AML-193 (cell line): ENCODE measurements around the gene IDH2.
A peak's percentile ranks its signal among the peaks of the same experiment; 100 is the strongest.
"Not testable (repeated sequence)": the region's sequence is repeated elsewhere in the genome, so short reads cannot be mapped to it uniquely, and the experiment has no call there.

Experiments used
- DNase-seq, 2 experiments: peaks; one replicate each; lab custom pipeline; 2025; lab: John Stamatoyannopoulos, UW

The IDH2 gene

DNA sequence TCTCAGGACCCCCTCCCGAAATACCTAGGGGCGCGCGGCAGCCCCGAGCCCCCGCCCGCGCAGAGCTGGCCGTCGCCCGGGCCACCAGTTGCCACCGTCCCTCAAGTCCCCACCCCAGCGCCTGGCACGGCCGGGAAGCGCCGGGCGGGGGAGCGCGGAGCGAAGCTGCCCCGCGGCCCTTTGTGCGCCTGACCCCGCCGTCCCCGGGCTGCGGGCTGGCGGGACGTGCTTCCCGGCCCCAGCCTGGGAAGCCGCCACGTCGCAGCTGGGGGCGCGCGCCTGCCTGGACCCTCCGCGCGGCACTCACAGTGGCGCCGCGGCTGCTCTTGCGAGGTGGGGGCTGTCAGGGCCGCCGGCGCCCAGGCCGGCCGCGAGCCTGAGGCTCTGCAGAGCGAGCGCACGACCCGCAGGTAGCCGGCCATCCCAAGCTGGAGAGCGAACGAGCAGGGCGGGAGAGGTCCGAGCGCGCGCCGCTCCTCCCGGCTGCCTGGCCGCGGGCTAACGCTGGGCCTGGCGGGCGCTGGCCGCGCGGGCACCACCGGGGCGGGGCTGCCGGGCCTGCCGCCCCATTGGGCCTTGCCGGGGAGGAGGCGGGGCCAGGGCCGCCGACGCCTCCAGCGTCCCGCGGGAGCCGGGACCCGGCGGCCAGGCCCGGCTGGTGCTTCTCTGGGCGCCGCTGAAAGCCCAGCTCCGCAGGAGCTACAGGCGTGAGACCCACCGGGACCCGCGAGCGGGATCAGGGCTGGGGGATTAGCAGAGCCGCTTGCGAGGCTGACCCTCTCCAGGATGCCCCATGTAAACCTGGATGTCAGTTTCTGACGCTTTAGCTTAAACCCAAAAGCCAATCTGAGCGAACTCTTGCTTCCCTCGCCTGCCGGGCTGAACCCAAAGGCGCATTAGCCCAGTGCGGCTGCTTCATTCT is at the start of gene IDH2:
IDH2 (minus strand) TSS at position 500 of the 922 bp plus-strand sequence; CDS start at position 422, 78 bp downstream.
- DNase-seq, result peak; percentile 48 to 64

DNA sequence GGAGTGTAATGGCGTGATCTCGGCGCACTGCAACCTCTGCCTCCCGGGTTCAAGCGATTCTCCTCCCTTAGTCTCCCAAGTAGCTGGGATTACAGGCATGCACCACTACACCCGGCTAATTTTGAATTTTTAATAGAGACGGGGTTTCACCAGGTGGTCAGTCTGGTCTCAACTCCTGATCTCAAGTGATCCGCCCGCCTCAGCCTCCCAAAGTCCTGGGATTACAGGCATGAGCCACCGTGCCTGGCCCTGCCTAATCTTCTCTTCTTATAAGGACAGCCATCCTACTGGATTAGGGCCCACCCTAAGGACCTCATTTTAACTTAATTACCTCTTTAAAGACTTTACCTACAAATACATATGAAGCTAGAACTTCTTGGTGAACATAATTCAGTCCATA is 48.3 kb upstream of the IDH2 start:
- DNase-seq, result not testable (repeated sequence)

DNA sequence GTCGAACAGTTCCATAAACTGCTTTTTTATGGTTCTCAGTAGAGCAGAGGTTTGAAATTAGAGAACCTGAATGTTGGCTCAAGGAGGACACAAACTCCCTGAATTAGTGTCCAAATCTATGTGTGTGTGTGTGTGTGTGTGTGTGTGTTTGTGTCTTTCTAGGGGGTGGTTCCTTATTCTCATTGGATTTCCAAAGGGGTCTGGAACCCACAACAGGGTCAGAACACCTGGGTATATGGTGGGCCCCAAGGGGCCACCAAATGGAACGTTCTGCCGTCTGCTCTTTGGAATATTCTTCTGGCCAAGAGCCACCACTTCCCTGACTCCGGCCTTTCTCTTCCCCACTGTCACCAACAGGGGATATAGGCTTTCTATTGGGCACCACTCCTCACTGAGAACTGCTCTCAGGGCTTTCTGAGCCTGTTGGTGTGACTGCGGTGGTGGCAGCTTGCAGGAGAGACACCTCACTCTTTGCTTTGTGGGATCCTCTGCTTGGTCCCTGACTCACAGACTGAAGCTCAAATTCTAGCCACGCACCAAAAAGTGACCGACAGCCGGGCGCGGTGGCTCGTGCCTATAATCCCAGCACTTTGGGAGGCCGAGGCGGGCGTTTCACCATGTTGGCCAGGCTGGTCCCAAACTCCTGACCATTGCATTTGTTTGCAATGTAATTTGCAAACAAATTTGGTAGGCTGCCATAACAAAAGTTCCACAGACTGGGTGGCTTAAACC is 47.5 kb upstream of the IDH2 start:
- no peak for DNase-seq

DNA sequence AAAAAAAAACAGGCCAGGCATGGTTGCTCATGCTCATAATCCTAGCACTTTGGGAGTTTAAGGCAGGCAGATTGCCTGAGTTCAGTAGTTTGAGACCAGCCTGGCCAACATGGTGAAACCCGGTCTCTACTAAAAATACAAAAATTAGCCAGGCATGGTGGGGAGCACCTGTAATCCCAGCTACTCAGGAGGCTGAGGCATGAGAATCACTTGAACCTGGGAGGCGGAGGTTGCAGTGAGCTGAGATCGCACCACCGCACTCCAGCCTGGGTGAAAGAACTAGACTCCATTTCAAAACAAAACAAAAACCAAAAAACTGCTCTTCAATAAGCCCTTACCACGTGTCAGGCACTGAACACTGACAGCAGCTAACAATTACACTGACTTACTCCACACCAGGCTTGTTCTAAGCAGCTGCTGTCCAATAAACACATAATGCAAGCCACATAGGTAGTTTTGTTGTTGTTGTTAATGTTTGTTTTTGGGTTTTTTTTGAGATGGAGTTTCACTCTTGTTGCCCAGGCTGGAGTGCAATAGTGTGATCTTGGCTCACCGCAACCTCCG is 44.0 kb upstream of the IDH2 start:
- not testable (repeated sequence) for DNase-seq

DNA sequence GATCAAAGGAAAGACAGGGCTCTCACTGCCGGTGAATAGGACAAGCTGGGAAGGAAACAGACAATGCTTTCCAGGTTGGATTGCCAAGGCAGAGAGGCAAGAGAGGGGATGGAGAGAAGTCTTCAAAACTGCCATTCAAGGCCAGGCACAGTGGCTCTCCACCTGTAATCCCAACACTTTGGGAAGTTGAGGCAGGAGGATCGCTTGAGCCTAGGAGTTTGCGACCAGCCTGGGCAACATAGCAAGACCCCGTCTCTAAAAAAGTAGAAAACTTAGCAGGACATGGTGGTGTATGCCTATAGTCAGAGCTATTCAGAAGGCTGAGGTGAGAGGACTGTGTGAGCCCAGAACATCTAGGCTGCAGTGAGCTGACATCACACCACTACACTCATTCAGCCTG is 43.5 kb upstream of the IDH2 start:
- DNase-seq, result no peak

DNA sequence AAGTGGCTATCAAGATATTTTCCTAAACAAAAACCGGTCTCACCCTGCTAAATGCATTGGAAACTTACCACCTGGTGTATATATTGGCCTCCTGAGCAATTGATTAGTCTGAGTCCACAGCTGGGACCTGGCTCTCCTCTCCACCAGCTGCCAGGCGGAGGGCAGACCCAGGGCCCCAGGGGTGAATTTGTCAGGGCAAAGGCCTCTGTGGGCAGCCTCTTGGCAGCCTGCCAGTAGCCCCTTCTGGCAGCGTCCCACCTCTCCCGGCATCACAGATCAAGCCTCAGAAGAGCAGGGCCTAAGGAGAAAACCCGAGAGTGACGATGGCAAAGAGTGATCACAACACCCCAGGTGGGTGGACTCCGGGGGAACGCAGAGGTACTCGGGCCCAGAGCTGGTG is 43.0 kb upstream of the IDH2 start:
- DNase-seq, result no peak

DNA sequence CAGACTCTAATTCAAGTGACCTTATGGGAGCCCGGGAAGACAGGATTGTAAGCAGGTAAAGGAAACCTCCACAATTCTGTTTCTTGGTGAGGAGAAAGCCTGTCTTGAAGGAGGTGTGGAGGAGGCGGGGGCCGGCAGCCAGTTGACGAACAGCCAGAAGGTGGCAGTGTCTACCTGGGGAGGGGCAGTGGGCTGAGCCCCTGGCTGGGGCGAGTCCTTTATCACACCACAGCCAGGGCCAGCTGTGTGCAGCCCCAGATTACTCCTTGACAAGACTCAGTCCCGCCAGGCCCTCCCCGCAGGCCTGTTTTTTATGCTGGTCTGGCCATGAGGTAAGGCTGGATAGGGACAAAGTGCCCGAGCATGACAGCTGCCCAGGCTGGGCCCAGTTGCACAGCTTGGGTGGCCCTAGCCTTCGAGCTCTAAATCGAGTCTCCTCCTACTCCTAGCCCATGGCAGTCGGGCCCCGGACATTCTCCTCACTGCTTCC is 40.9 kb upstream of the IDH2 start:
- peak; percentile 35 to 55 for DNase-seq

DNA sequence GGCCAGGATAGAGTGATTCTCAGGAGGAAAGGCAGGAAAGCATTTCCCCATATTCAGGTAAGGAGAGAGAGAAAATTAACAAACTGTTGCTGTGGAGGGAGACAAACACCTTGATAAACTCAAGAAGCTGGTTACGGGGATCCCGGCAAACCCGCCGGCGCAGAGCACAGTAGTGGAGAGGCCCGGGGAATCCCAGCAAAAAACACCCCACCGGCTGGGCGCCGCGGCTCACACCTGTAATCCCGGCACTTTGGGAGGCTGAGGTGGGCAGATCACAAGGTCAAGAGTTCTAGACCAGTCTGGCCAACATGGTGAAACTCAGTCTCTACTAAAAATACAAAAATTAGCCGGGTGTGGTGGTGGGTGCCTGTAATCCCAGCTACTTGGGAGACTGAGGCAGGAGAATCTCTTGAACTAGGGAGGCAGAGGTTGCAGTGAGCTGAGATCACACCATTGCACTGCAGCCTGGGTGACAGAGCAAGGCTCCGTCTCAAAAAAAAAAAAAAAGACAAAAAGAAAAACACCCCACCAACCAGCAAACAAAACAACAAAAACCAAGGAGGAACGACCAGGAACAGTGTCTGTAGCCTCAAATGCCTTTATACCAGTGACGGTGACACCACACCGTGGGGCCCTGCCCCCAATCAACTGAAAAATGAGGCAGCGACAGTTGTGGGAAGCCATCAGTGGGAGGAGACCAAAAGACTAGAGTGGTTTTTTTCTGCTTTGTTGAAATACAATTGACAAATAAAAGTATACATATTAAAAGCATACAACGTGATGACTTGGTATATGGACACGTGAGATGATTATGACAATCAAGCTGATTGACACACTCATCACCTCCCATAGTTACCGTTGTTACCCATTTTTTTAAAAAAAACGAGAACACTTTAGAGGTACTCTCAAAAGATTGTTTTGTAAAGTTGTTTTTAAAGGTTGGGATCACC is 40.2 kb upstream of the IDH2 start:
- DNase-seq, result no peak

DNA sequence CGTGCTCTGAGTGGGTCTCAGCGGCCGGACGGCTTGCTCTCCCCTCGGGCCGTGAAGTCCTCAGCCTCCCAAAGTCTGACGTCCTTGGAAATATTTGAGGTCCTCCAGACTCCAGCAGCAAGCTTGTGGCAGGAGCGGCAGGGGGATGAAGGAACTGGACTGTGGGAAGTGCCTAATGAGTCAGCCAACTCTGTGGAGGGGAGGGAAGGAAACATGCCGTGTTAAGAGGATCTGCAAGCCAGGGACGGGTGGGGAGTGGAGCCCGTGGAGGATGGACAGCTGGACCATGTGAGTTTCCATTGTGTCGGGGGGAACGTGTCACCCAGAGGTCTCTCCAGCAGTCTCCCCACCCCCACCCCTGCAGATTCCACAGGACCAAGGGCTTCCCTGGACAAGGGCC is 39.4 kb upstream of the IDH2 start:
- DNase-seq, result no peak

DNA sequence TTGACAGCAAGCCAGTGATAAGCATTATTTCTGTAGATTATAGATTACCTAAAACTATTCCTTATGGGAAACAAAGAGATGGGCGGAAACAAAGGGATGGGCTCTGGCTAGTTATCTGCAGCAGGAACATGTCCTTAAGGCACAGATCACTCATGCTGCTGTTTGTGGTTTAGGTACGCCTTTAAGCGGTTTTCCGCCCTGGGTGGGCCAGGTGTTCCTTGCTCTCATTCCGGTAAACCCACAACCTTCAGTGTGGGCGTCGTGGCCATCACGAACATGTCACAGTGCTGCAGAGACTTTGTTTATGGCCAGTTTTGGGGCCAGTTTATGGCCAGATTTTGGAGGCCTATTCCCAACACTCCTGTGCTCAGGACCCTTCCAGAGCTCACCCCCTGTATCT is 37.3 kb upstream of the IDH2 start:
- DNase-seq, result not testable (repeated sequence)

DNA sequence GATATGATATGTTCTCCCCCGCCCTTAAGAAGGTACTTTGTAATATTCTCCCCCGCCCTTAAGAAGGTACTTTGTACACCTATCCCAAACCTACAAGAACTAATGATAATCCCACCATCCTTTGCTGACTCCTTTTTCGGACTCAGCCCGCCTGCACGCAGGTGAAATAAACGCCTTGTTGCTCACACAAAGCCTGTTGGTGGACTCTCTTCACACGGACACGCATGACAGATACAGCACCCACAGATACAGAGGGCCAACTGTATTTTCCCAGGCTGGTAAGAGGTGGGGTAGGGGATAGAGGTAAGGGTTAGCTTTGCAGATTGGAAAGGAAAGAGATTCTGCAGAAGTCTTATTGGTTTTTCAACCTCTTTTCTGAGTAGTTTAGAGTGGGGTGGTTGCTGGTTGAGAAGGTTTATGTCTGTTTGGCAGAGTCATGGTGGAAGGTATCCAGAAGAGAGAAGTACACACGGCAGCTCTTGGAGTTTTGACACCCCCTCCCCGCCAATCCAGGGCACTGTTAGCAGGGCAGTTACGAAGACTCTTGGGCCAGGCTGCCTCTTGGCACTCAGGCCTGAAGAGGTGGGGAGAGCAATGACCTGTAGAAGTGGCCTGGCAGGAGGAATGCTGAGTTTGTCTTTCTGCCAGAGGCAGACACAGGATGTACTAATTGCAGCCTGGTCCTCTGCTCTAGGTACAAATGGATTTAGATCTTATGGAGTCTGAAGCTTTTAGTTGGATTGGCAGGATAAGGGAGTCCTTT is 36.0 kb upstream of the IDH2 start:
- DNase-seq, result no peak

GRCh38 chr15:90132437-90132836 is 30.2 kb upstream of the IDH2 start:
- DNase-seq, result no peak

GRCh38 chr15:90131848-90132247 is 29.6 kb upstream of the IDH2 start:
- no peak for DNase-seq

- no peak for DNase-seq
Measured at GRCh38 chr15:90130291-90130690, 28.0 kb upstream of the IDH2 start.

DNA sequence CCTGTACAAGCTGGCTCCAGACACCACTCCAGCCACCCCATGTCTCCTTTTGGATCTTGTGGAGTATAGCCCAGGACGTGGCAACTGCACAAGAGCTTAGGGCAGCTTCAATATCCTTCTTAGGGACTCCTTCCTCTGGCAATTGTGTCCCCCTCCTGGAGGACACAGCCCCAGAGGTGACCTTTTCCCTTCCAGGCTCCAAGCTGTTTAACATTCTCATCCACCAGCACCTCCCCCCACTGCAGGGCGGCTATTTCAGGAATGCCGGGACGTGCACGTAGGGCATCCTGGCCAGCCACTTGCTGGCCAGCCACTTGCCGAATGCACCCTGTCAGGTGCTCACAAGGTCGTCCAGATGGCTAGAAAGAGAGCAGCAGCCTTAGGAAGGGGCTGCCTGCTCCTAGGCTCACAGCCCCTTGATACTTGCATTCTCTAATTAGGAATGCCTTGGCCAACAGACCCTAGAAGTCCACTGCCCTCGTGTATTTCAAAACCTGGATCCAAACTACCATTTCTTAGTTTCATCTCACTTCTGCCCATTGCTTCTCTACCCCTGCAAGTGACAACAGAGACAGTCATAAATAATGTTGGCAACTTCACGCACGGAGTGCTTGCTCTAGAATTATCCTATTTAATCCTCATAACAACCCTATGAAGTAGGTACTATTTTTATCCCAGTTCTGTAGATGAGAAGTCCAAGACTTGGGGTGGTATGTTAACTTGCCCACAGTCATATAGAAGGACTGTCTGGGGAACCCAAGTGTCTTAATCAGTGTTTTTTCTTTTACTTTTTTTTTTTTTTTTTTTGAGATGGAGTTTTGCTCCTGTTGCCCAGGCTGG is 24.5 kb upstream of the IDH2 start:
- no peak for DNase-seq

DNA sequence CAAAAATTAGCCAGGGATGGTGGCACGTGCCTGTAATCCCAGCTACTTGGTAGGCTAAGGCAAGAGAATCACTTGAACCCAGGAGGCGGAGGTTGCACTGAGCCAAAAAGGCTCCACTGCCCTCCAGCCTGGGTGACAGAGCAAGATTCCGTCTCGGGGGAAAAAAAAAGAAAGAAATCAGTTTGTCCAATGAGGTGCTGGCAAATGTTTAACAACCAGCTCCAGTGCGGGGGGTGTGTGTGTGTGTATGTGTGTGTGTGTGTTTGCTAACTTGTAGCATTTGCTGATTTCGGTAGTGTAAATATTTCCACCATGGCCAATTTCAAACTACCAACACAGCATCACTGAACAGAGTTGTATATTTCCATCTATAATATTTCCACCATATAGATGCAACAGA is 23.8 kb upstream of the IDH2 start:
- no peak for DNase-seq

GRCh38 chr15:90124507-90124906 is 22.2 kb upstream of the IDH2 start:
- no peak for DNase-seq

- DNase-seq, result no peak
Measured at GRCh38 chr15:90121086-90121485, 18.8 kb upstream of the IDH2 start.

DNA sequence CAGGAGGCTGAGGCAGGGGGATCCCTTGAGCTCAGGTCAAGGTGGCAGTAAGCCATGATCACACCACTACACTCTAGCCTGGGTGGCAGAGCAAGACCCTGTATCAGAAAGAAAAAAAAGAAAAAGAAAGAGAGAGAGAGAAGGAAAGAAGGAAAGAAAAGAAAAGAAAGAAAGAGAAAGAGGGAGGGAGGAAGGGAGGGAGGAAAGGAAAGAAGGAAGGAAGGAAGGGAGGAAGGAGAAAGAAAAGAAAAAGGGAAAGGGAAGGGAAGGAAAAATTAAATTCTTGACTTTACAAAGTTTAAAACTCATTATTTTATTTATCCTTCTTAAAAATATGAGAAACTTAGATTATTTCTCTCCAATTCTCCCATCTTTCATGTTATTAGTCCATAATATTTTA is 17.1 kb upstream of the IDH2 start:
- DNase-seq, result no peak

GRCh38 chr15:90115783-90116182 is 13.5 kb upstream of the IDH2 start:
- DNase-seq, result no peak
